ENCODE data around the gene FGF14. TPM values are rescaled to one million over a fixed set of nuclear protein-coding genes. Genes with fewer than 3 reads are reported as not detected.

FGF14 gene
- total RNA-seq, 1 donor, result under 0.01 TPM

DNA sequence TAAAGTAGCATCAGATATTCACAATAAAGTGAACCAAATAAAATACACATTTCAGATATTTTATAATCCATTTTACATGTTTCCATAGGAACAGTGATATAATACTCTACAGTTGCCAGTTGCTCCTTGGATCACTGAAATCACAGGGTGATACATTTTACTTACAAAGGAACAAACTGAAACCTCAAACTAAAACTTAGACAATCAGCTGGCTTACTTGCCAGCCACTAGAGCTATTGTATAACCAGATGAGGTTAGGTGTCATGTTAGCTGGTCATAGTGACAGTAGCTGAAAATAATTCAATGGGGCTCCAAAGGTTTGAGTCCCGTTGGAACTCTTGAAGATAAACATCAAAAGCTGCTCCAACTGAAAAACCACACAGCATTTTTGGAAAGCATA is 674.7 kb downstream of the FGF14 start:
- no peaks in the 10 kb centered on the region for H3K9me3 ChIP-seq (ENCODE audit: low read depth, low read length)
- no peak overlapping the region for H3K4me3 ChIP-seq (ENCODE audit: low read length)
- H3K27me3 ChIP-seq (ENCODE audit: insufficient read depth, low read length), result no peaks in the 10 kb centered on the region
- no peaks in the 10 kb centered on the region for H3K4me1 ChIP-seq (ENCODE audit: insufficient read depth, low read length)

DNA sequence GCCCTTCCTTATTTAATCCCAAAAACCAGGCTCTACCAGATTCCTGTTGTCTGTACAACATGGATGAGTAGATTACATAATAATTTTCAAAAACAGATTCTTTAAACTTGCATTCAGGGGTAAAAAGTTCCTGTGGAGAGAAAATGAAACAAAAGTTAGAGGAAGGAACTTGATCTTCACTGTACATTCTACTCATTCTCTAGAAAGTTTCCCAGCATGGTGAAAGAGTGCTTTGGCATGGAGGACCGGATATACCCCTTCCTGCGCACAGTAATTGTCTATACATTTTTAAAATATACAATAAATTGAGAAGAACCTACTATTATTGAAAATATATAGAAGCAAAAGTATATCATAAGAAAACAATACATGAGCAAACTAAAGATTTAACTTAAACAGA is 675.2 kb downstream of the FGF14 start:
- Histone ChIP-seq H3K27me3 (ENCODE audit: insufficient read depth, low read length) (no peaks in the 10 kb centered on the region), H3K9me3 (ENCODE audit: low read depth, low read length) (no peaks in the 10 kb centered on the region), H3K4me3 (ENCODE audit: low read length) (no peak overlapping the region), H3K4me1 (ENCODE audit: insufficient read depth, low read length) (no peaks in the 10 kb centered on the region)

DNA sequence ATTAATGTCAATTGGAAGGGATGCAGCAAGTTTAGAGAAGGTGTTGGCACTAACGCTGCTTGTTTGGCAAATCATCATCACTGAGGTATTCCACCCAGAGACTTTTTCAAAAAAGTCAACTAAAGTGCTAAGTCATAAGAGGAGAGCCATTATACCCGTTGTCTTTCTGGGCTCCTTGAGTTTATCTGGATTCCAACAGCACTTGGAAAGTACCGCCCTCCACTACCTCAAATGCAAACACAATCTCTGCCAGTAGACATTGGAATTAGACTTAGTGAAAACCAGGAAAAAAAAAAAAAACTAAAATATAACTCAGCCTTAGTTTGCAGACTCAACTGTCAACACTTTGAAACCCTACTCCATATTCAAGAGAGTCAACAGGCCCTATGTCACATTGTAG is 683.4 kb downstream of the FGF14 start:
- Histone ChIP-seq H3K4me3 (ENCODE audit: low read length) (no peak overlapping the region), H3K27me3 (ENCODE audit: insufficient read depth, low read length) (no peaks in the 10 kb centered on the region)

DNA sequence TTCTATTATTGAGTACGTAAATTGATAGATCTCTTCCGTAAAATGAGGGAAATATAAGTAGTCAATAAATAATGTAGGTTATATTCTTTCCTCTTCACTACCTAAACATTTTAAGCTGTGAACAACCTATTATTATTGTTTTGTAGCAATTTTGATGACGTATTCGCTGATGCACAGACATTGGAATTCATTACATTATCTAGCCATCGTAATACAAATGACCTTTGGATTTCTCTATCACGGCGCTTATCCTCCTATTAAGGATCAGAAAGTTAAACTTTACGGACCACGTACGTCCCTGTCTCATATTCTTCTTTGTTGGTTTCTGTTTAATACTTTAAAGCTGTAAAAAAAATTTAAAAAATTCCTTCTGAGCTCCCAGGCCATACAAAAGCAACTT is 684.5 kb downstream of the FGF14 start:
- no peaks in the 10 kb centered on the region for H3K27me3 ChIP-seq (ENCODE audit: insufficient read depth, low read length)
- H3K4me1 ChIP-seq (ENCODE audit: insufficient read depth, low read length), result no peaks in the 10 kb centered on the region
- H3K4me3 ChIP-seq (ENCODE audit: low read length), result no peak overlapping the region
- no peaks in the 10 kb centered on the region for H3K9me3 ChIP-seq (ENCODE audit: low read depth, low read length)

More for the DNA sequence above, 683.4 kb downstream of the FGF14 start:
- no peaks in the 10 kb centered on the region for H3K9me3 ChIP-seq (ENCODE audit: low read depth, low read length)
- H3K4me1 ChIP-seq (ENCODE audit: insufficient read depth, low read length), result no peaks in the 10 kb centered on the region

DNA sequence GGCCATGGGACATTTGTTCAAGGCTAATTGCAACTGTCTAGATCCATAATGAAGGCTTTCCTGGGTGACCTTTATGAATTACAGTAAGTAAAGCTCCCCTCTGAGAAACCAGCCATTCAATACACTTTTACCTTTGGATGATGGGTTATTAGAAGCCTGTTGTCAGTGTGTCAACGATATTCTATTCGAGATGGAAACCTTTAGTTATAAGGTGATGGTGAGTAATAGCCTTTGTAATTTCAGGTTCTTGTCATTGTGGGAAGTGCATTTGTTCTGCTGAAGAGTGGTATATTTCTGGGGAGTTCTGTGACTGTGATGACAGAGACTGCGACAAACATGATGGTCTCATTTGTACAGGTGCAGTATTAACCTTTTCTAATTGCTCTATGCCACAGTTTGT is 687.7 kb downstream of the FGF14 start:
- no peak overlapping the region for H3K4me3 ChIP-seq (ENCODE audit: low read length)
- H3K4me1 ChIP-seq (ENCODE audit: insufficient read depth, low read length), result no peaks in the 10 kb centered on the region
- H3K9me3 ChIP-seq (ENCODE audit: low read depth, low read length), result no peaks in the 10 kb centered on the region

DNA sequence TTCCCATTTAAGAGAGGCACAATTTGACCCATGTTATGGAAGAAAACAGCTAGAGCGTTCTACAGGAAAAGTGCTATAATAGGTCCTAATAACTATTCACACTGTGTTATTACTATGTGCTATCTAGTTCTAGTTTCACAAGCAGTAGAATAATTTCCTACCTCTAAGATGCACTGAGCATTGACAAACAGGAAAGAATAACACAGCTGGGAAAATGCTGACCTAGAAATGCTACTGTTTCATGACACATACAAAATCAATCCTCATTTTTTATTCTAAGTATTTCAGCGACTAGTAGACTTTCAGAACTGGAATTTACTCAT is 689.9 kb downstream of the FGF14 start:
- H3K4me1 ChIP-seq (ENCODE audit: insufficient read depth, low read length), result peaks cover 5% of the 10 kb centered on the region
- H3K27me3 ChIP-seq (ENCODE audit: insufficient read depth, low read length), result no peaks in the 10 kb centered on the region
- H3K9me3 ChIP-seq (ENCODE audit: low read depth, low read length), result no peaks in the 10 kb centered on the region
- H3K4me3 ChIP-seq (ENCODE audit: low read length), result no peak overlapping the region

More for the DNA sequence above, 687.7 kb downstream of the FGF14 start:
- H3K27me3 ChIP-seq (ENCODE audit: insufficient read depth, low read length), result no peaks in the 10 kb centered on the region

DNA sequence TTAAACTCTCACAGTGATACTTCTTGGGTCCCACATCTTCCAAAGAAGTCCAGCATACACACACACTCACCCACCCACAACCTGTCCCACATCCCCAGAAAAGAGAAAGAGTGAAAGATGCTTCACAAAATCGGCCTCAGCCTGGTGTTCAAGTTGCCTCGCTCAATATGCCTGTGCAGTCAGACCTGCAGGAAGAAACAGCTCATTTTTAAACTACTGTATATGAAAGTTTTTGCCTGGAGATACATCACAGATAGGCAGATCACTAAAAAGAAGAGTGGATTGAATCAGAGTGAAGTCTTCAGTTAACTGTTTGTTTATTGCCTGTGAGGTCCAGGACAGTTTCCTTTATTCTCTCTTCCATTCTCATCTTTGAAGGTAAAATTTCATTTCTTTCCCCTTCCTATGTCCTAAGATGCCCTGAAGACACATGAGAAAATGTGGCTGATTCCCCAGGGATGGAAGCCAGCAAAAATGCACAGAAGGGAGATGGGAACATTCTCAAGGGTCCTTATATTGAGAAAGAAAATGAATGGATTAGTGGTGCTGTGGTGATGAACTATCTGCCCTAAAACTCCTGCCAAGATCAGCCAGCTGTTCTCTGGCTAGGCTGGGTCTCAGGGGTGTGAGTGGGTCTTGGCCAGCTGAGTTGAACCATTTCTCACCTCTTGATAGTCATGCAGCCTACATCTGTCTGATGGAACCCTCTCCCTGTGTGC is 690.4 kb downstream of the FGF14 start:
- Histone ChIP-seq H3K27me3 (ENCODE audit: insufficient read depth, low read length) (no peaks in the 10 kb centered on the region), H3K4me3 (ENCODE audit: low read length) (no peak overlapping the region), H3K9me3 (ENCODE audit: low read depth, low read length) (no peaks in the 10 kb centered on the region), H3K4me1 (ENCODE audit: insufficient read depth, low read length) (peaks cover 10% of the 10 kb centered on the region)

DNA sequence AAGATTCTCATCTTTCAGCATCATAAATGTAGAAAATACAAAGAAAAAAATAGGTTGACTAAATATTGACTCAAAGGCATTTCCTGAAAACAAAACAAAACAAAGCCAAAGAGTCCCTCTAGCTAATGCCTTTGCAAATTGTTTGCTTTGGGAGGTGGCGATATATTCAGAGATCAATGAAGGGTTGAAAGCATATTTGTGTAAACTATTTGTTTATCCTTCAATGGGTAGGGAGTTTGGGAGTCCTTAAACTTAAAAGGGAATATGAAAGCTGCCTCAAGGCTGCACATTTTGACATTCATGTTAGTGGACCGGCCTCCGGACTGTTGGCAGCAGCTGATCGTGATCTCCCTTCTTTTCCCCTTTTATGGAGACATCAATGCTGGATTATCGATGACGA is 691.9 kb downstream of the FGF14 start:
- Histone ChIP-seq H3K4me1 (ENCODE audit: insufficient read depth, low read length) (peaks cover 10% of the 10 kb centered on the region), H3K4me3 (ENCODE audit: low read length) (no peak overlapping the region), H3K9me3 (ENCODE audit: low read depth, low read length) (no peaks in the 10 kb centered on the region), H3K27me3 (ENCODE audit: insufficient read depth, low read length) (no peaks in the 10 kb centered on the region)

DNA sequence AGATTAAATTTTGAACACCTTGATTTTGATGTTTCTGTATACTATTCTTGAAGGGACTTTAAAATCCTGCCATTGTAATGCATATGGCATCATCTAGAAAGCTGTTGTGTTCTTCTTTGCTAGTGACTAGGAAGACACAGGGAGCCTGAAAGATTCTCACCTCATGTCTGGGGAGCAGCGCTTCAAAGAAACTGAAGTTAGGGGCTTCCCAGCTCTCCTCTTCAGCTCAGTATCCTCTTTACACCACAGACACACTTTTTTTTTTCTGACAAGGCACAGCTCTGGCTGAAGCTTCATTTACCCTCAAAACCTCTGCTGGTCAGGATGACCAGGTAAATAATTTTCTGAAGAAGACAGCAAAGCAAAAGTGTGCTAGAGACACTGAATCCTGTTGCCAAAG is 693.7 kb downstream of the FGF14 start:
- Histone ChIP-seq H3K9me3 (ENCODE audit: low read depth, low read length) (no peaks in the 10 kb centered on the region), H3K4me1 (ENCODE audit: insufficient read depth, low read length) (peaks cover 10% of the 10 kb centered on the region), H3K4me3 (ENCODE audit: low read length) (no peak overlapping the region), H3K27me3 (ENCODE audit: insufficient read depth, low read length) (no peaks in the 10 kb centered on the region)

DNA sequence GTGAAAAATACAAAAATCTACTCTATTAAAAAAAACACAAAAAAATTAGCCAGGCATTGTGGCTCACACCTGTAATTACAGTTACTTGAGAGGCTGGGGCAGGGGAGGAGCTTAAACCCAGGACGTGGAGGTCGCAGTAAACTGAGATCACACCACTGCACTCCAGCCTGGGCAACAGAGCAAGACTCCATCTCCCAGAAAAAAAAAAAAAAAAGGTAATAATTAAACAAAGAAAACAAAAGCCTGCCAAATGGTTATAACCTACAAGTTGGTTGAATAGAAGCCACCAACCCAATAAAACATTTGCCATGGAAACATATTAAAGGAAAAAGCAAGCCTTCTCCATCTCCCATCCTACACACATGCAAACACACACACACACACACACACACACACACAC is 694.2 kb downstream of the FGF14 start:
- peaks cover 10% of the 10 kb centered on the region for H3K4me1 ChIP-seq (ENCODE audit: insufficient read depth, low read length)
- no peaks in the 10 kb centered on the region for H3K9me3 ChIP-seq (ENCODE audit: low read depth, low read length)
- H3K27me3 ChIP-seq (ENCODE audit: insufficient read depth, low read length), result no peaks in the 10 kb centered on the region
- no peak overlapping the region for H3K4me3 ChIP-seq (ENCODE audit: low read length)

DNA sequence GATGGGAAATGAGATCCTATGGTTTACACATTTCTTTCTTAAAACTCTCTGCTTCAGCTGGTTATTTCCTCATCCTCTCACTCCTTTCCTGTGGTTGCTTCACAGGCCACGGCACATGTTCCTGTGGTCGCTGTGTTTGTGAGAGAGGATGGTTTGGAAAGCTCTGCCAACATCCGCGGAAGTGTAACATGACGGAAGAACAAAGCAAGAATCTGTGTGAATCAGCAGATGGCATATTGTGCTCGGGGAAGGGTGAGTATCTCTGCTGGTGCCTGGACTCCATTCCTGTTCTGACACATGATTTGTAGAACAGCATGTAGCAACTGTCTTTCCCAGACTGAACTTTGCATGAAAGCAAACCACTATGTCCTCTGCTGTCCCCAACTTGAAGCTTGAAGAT is 695.2 kb downstream of the FGF14 start:
- H3K4me3 ChIP-seq (ENCODE audit: low read length), result no peak overlapping the region
- no peaks in the 10 kb centered on the region for H3K27me3 ChIP-seq (ENCODE audit: insufficient read depth, low read length)
- H3K4me1 ChIP-seq (ENCODE audit: insufficient read depth, low read length), result peaks cover 10% of the 10 kb centered on the region
- H3K9me3 ChIP-seq (ENCODE audit: low read depth, low read length), result no peaks in the 10 kb centered on the region

DNA sequence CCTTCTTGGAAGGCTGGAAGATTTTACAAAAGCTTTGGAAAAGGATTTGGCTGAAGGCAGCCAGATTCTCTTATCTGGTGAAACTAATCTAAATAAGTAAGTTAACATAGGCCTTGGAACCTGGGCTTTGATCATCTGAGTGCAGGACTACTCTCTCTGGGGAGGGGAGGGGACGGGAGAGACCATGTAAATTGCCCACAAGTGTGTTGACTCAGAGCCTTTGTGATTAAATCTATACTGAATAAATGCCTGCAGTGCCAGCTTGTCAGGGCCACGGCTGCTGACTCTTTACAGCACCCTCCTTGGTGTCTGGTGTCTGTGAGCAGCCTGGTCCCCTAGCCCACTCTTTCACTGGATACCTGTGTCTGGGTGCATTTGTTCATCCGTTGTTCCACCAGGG is 698.0 kb downstream of the FGF14 start:
- peaks cover 10% of the 10 kb centered on the region for H3K4me1 ChIP-seq (ENCODE audit: insufficient read depth, low read length)

DNA sequence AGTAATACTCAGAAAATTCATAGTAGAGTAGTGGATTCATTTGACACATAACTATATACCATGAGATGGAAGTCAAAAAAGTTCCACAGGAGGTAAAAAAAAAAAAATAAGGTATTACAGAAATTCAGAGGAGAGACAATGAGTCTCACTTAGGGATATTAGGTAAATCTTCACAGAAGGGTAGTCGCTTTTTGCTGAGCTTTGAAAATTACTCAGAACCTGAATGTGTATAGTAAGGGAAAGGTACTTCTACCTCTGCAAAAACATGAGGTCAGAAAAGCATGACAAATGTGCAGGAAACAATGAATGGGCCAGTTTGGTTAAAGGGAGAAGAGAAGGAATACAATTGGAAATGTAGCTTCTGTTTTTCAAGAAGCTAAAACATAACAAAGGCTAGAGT is 698.8 kb downstream of the FGF14 start:
- H3K4me1 ChIP-seq (ENCODE audit: insufficient read depth, low read length), result peaks cover 10% of the 10 kb centered on the region
- H3K9me3 ChIP-seq (ENCODE audit: low read depth, low read length), result no peaks in the 10 kb centered on the region
- H3K4me3 ChIP-seq (ENCODE audit: low read length), result no peak overlapping the region
- no peaks in the 10 kb centered on the region for H3K27me3 ChIP-seq (ENCODE audit: insufficient read depth, low read length)

More for the DNA sequence above, 698.0 kb downstream of the FGF14 start:
- Histone ChIP-seq H3K4me3 (ENCODE audit: low read length) (no peak overlapping the region), H3K27me3 (ENCODE audit: insufficient read depth, low read length) (no peaks in the 10 kb centered on the region), H3K9me3 (ENCODE audit: low read depth, low read length) (no peaks in the 10 kb centered on the region)

DNA sequence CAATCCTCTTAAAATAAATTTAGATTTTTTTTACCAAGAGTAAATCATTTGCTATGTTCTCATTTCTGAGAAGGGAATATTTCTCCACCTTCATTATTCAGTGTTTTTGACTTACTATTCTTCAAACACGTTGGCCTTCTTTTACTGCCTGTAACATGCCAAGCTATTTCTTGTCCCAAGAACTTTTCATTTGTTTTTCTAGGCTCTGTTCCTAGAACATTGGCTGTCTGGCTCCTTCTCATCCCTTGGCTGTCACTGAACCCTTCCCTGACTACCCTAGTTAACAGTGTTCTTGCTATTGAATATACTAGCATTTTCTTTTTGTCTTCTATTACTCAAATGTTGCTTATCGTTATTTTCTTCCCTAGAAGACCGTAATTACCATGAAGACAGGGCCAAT is 701.2 kb downstream of the FGF14 start:
- H3K4me3 ChIP-seq (ENCODE audit: low read length), result no peak overlapping the region
- H3K27me3 ChIP-seq (ENCODE audit: insufficient read depth, low read length), result no peaks in the 10 kb centered on the region
- H3K9me3 ChIP-seq (ENCODE audit: low read depth, low read length), result no peaks in the 10 kb centered on the region
- H3K4me1 ChIP-seq (ENCODE audit: insufficient read depth, low read length), result no peaks in the 10 kb centered on the region

DNA sequence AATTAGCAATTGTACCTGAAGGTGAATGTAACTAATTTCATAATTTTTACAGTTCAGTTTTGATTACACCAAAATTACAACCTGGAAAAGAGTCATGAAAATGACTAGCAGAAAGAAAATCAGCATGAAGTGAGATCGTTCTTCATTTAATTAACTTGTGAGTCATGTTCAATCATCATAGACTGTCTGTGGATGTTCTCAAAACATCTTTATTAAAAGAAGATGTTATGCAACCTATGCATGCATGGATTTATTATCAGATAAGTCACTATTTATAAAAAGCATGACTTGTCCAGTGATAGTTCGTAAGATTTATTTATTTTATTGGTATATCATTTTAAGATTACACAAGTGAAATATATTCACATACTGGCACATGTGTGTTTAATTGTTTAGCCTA is 703.4 kb downstream of the FGF14 start:
- Histone ChIP-seq H3K27me3 (ENCODE audit: insufficient read depth, low read length) (no peaks in the 10 kb centered on the region), H3K9me3 (ENCODE audit: low read depth, low read length) (no peaks in the 10 kb centered on the region), H3K4me3 (ENCODE audit: low read length) (no peak overlapping the region), H3K4me1 (ENCODE audit: insufficient read depth, low read length) (no peaks in the 10 kb centered on the region)

DNA sequence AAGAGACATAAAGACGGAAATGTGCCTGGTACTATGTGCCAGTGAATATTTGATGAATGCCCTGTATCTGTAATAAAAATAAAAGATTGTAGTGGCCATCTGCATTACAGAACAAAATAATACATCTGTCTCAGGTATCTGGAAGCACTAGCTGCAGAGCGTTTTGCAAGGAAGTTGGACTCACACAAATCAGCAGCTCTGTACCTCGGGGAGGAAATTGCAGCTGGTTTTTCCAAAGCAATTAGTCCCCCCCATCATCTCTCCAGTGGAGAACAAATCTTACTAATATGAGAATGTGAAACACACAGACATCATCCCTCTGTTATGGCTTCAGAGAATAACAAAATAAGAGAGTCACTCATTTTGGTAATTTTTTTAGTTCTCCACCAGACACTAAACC is 704.1 kb downstream of the FGF14 start:
- no peak overlapping the region for H3K4me3 ChIP-seq (ENCODE audit: low read length)
- H3K9me3 ChIP-seq (ENCODE audit: low read depth, low read length), result no peaks in the 10 kb centered on the region
- no peaks in the 10 kb centered on the region for H3K27me3 ChIP-seq (ENCODE audit: insufficient read depth, low read length)
- H3K4me1 ChIP-seq (ENCODE audit: insufficient read depth, low read length), result no peaks in the 10 kb centered on the region

Data from mononuclear cell (primary cell).